Chondrocyte (in vitro differentiated cells): ENCODE data around the gene MIF. TPM values are rescaled to one million over a fixed set of nuclear protein-coding genes. Genes with fewer than 3 reads are reported as not detected.
"Not testable (repeated sequence)": the region's sequence is repeated elsewhere in the genome, so short reads cannot be mapped to it uniquely, and the experiment has no call there.

Experiments used
- DNase-seq: peaks from one replicate; pipeline ENCODE4 v3.0.0; 2021; ENCODE audit warnings: mixed read lengths, low spot score
- H3K27ac Mint-ChIP-seq: one replicate; pipeline ENCODE4 v1.8.0; 2021; ENCODE audit warnings: mild to moderate bottlenecking, moderate library complexity, mixed read lengths; ENCODE audit not compliant: unreplicated experiment
- H3K27me3 Mint-ChIP-seq: 2 replicates; pipeline ENCODE4 v1.8.0; 2021; ENCODE audit warnings: low read depth, mixed read lengths
- H3K36me3 Mint-ChIP-seq: 2 replicates; pipeline ENCODE4 v1.8.0; 2021; ENCODE audit warnings: low read depth, mixed read lengths
- H3K4me1 Mint-ChIP-seq: 2 replicates; pipeline ENCODE4 v1.8.0; 2021; ENCODE audit warnings: low read depth, mild to moderate bottlenecking, mixed read lengths
- H3K4me3 Mint-ChIP-seq: one replicate; pipeline ENCODE4 v1.8.0; 2021; ENCODE audit warnings: mild to moderate bottlenecking, moderate library complexity, mixed read lengths; ENCODE audit not compliant: unreplicated experiment
- H3K9me3 Mint-ChIP-seq: 2 replicates; pipeline ENCODE4 v1.8.0; 2021; ENCODE audit warnings: low read depth, mixed read lengths
- CTCF ChIP-seq: fragments of 200-600 bp; sonication (generic); IDR thresholded peaks from 2 replicates; pipeline ENCODE4 v1.5.0; 2021; ENCODE audit warnings: antibody characterized with exemption, mild to moderate bottlenecking, moderate library complexity
- total RNA-seq: library from RNA; stranded (reverse); gene quantifications from 3 replicates; pipeline ENCODE4 v1.2.1, GENCODE V29; 2021

Gene MIF
- total RNA-seq, 1 donor from 2014 or later: 502 TPM

- DNase-seq: no peak
- no peaks in the 10 kb centered on the region for H3K27me3 Mint-ChIP-seq
- peaks cover 1% of the 10 kb centered on the region for H3K36me3 Mint-ChIP-seq
- no peak for TF ChIP-seq CTCF
- H3K4me3 Mint-ChIP-seq: peak overlapping the region; percentile 97
- peaks cover 19% of the 10 kb centered on the region for H3K4me1 Mint-ChIP-seq
- no peaks in the 10 kb centered on the region for H3K9me3 Mint-ChIP-seq
- H3K27ac Mint-ChIP-seq: peak overlapping the region; percentile 99
Observed at GRCh38 chr22:23913306-23913660, 19.1 kb downstream of the MIF start.

GRCh38 chr22:23913661-23914353 is 19.6 kb downstream of the MIF start:
- peak overlapping the region; percentile 99 for H3K27ac Mint-ChIP-seq
- DNase-seq: peak; percentile 100
- H3K4me1 Mint-ChIP-seq: peaks cover 19% of the 10 kb centered on the region
- H3K9me3 Mint-ChIP-seq: no peaks in the 10 kb centered on the region
- TF ChIP-seq CTCF: peak; percentile 13
- no peaks in the 10 kb centered on the region for H3K27me3 Mint-ChIP-seq
- peaks cover 1% of the 10 kb centered on the region for H3K36me3 Mint-ChIP-seq
- peak overlapping the region; percentile 97 for H3K4me3 Mint-ChIP-seq

GRCh38 chr22:23915290-23915689 is 21.1 kb downstream of the MIF start:
- no peak for TF ChIP-seq CTCF
- DNase-seq: no peak
- H3K9me3 Mint-ChIP-seq: no peaks in the 10 kb centered on the region
- H3K27me3 Mint-ChIP-seq: no peaks in the 10 kb centered on the region
- peaks cover 28% of the 10 kb centered on the region for H3K4me1 Mint-ChIP-seq
- H3K27ac Mint-ChIP-seq: no peak overlapping the region
- H3K36me3 Mint-ChIP-seq: peaks cover 4% of the 10 kb centered on the region
- H3K4me3 Mint-ChIP-seq: no peak overlapping the region

- H3K27me3 Mint-ChIP-seq, DNase-seq, H3K4me3 Mint-ChIP-seq, H3K9me3 Mint-ChIP-seq: not testable (repeated sequence)
- Mint-ChIP-seq H3K4me1 (peaks cover 18% of the 10 kb centered on the region), H3K36me3 (peaks cover 17% of the 10 kb centered on the region), H3K27ac (peak overlapping the region; percentile 87)
Observed at GRCh38 chr22:23920267-23920611, 26.1 kb downstream of the MIF start.

- not testable (repeated sequence) for H3K4me3 Mint-ChIP-seq, DNase-seq
- H3K27ac Mint-ChIP-seq: peak overlapping the region; percentile 74
Observed at GRCh38 chr22:23921586-23922201, 27.5 kb downstream of the MIF start.

GRCh38 chr22:23922921-23923320 is 28.7 kb downstream of the MIF start:
- no peak overlapping the region for H3K27ac Mint-ChIP-seq

More at GRCh38 chr22:23921586-23922201, 27.5 kb downstream of the MIF start:
- H3K9me3 Mint-ChIP-seq, H3K27me3 Mint-ChIP-seq: not testable (repeated sequence)
- Mint-ChIP-seq H3K4me1 (peaks cover 18% of the 10 kb centered on the region), H3K36me3 (peaks cover 27% of the 10 kb centered on the region)

More at GRCh38 chr22:23922921-23923320, 28.7 kb downstream of the MIF start:
- no peak overlapping the region for H3K4me3 Mint-ChIP-seq
- peaks cover 18% of the 10 kb centered on the region for H3K4me1 Mint-ChIP-seq
- no peaks in the 10 kb centered on the region for H3K27me3 Mint-ChIP-seq
- no peak for DNase-seq
- TF ChIP-seq CTCF: no peak
- H3K36me3 Mint-ChIP-seq: peaks cover 31% of the 10 kb centered on the region
- H3K9me3 Mint-ChIP-seq: no peaks in the 10 kb centered on the region
